Breast epithelium (tissue), 4 donors: ENCODE results near the gene RAI1. TPM values are rescaled to one million over a fixed set of nuclear protein-coding genes. Genes with fewer than 3 reads are reported as not detected.

Experiments
- DNase-seq, 2 donors: peaks; one replicate each; pipeline ENCODE4 v3.0.0-alpha.2; 2019; ENCODE audit warnings: low spot score in 2 of 2
- H3K27ac ChIP-seq, 2 donors: fragments of 200-600 bp; sonication (generic) in 1 of 2; one replicate each; pipeline ENCODE4 v1.5.1; 2016 to 2019; ENCODE audit warnings: mild to moderate bottlenecking in 1 of 2
- H3K27me3 ChIP-seq, 2 donors: fragments of 200-600 bp; sonication (generic) in 1 of 2; one replicate each; pipeline versions ENCODE4 v1.5.1 to v1.6.0; 2017 to 2019; ENCODE audit warnings: control low read depth in 1 of 2, mild to moderate bottlenecking in 1 of 2
- H3K36me3 ChIP-seq: fragments of 200-600 bp; one replicate; pipeline ENCODE4 v1.5.1; 2019
- H3K4me1 ChIP-seq, 2 donors: fragments of 200-600 bp; sonication (generic); one replicate each; pipeline ENCODE4 v1.5.1; 2016 to 2019; ENCODE audit warnings: control low read depth in 1 of 2
- H3K4me3 ChIP-seq, 3 donors: fragments of 200-600 bp; sonication (generic); 1 replicate in 2 of 3; 2 replicates in 1 of 3; pipeline ENCODE4 v1.5.1; 2016 to 2019; ENCODE audit warnings: mild to moderate bottlenecking in 3 of 3, moderate library complexity in 2 of 3
- H3K9me3 ChIP-seq, 2 donors: fragments of 200-600 bp; sonication (generic) in 1 of 2; one replicate each; pipeline ENCODE4 v1.5.1; 2016 to 2019; ENCODE audit warnings: control low read depth in 1 of 2
- CTCF ChIP-seq, 3 donors: fragments of 450-650 bp; IDR thresholded peaks; one replicate each; pipeline ENCODE4 v1.5.1; 2016 to 2017; ENCODE audit warnings: antibody characterized with exemption in 3 of 3, mild to moderate bottlenecking in 3 of 3, moderate library complexity in 3 of 3
- POLR2A ChIP-seq: fragments of 450-650 bp; IDR thresholded peaks from one replicate; pipeline ENCODE4 v1.6.1; 2016; ENCODE audit warnings: antibody characterized with exemption, mild to moderate bottlenecking, moderate library complexity
- POLR2AphosphoS5 ChIP-seq, 3 donors: sonication (generic); formaldehyde crosslinking; IDR thresholded peaks; one replicate each; pipeline ENCODE4 v1.6.1; 2017; ENCODE audit warnings: antibody characterized with exemption in 3 of 3
- intact Hi-C: fragments of 100-400 bp; cut with DNase I; formaldehyde crosslinking; loops from one replicate; pipeline ENCODE4 v1.15.1; 2023; ENCODE audit warnings: low total_unique reads
- total RNA-seq, 3 donors: library from RNA; depleted of rRNA; stranded (reverse); fragments of >200 nt; gene quantifications; one replicate each; pipeline ENCODE4 v1.1.0, GENCODE V29; 2016

Gene RAI1
- total RNA-seq, 3 donors from 2014 or later, result 5.6 to 25.6 (median 20.6) TPM

GRCh38 chr17:17763734-17764133 lies 82.5 kb downstream of the RAI1 start:
- TF ChIP-seq CTCF (IDR thresholded peaks at IDR 0.05) (no peak), POLR2A (no peak), POLR2AphosphoS5 (IDR thresholded peaks at IDR 0.05) (no peak)
- H3K4me3 ChIP-seq, result no peak overlapping the region
- H3K27ac ChIP-seq, result no peak overlapping the region
- no peaks in the 10 kb centered on the region for H3K36me3 ChIP-seq
- no peak for DNase-seq
- H3K4me1 ChIP-seq, result peaks cover 2 to 12% of the 10 kb centered on the region in 2 donors
- H3K9me3 ChIP-seq, result no peaks in the 10 kb centered on the region
- no peaks in the 10 kb centered on the region for H3K27me3 ChIP-seq
- intact Hi-C loops, result no loop called here

- Histone ChIP-seq H3K36me3 (no peaks in the 10 kb centered on the region), H3K27me3 (no peaks in the 10 kb centered on the region), H3K27ac (no peak overlapping the region), H3K4me3 (no peak overlapping the region), H3K4me1 (peaks cover 7 to 18% of the 10 kb centered on the region in 2 donors), H3K9me3 (no peaks in the 10 kb centered on the region)
- no peak for DNase-seq
- intact Hi-C loops, result no loop called here
- TF ChIP-seq POLR2A (no peak), CTCF (IDR thresholded peaks at IDR 0.05) (no peak), POLR2AphosphoS5 (IDR thresholded peaks at IDR 0.05) (no peak)
Measured at GRCh38 chr17:17765359-17766076, 84.3 kb downstream of the RAI1 start.

- no peaks in the 10 kb centered on the region for H3K9me3 ChIP-seq
- H3K27me3 ChIP-seq, result no peaks in the 10 kb centered on the region
- no peak overlapping the region for H3K27ac ChIP-seq
- H3K36me3 ChIP-seq, result no peaks in the 10 kb centered on the region
- peaks cover 7 to 22% of the 10 kb centered on the region in 2 donors for H3K4me1 ChIP-seq
- intact Hi-C loops, result no loop called here
- TF ChIP-seq POLR2AphosphoS5 (IDR thresholded peaks at IDR 0.05) (no peak), CTCF (IDR thresholded peaks at IDR 0.05) (no peak), POLR2A (no peak)
- no peak for DNase-seq
- H3K4me3 ChIP-seq, result no peak overlapping the region
Measured at GRCh38 chr17:17766077-17766743, 85.0 kb downstream of the RAI1 start.

GRCh38 chr17:17766744-17767120 lies 85.5 kb downstream of the RAI1 start:
- no peak overlapping the region for H3K4me3 ChIP-seq
- DNase-seq, result no peak
- intact Hi-C loops, result no loop called here
- no peaks in the 10 kb centered on the region for H3K36me3 ChIP-seq
- peaks cover 7 to 22% of the 10 kb centered on the region in 2 donors for H3K4me1 ChIP-seq
- H3K27ac ChIP-seq, result no peak overlapping the region
- no peaks in the 10 kb centered on the region for H3K9me3 ChIP-seq
- H3K27me3 ChIP-seq, result no peaks in the 10 kb centered on the region
- TF ChIP-seq POLR2A (no peak), POLR2AphosphoS5 (IDR thresholded peaks at IDR 0.05) (no peak), CTCF (IDR thresholded peaks at IDR 0.05) (no peak)

GRCh38 chr17:17767154-17767869 lies 86.1 kb downstream of the RAI1 start:
- H3K4me3 ChIP-seq, result no peak overlapping the region
- DNase-seq, result no peak
- H3K36me3 ChIP-seq, result no peaks in the 10 kb centered on the region
- no peak overlapping the region for H3K27ac ChIP-seq
- no peaks in the 10 kb centered on the region for H3K9me3 ChIP-seq
- TF ChIP-seq CTCF (IDR thresholded peaks at IDR 0.05) (no peak), POLR2AphosphoS5 (IDR thresholded peaks at IDR 0.05) (no peak), POLR2A (no peak)
- peaks cover 7 to 22% of the 10 kb centered on the region in 2 donors for H3K4me1 ChIP-seq
- no peaks in the 10 kb centered on the region for H3K27me3 ChIP-seq
- intact Hi-C loops, result no loop called here
